ENCODE results near the gene MCU.
"Not testable (repeated sequence)": the region's sequence is repeated elsewhere in the genome, so short reads cannot be mapped to it uniquely, and the experiment has no call there.

MCU gene

GRCh38 chr10:72765051-72765745, 73.3 kb downstream of the MCU start:
- DNase-seq = no peak

- not testable (repeated sequence) for DNase-seq
Observed at GRCh38 chr10:72771195-72771594, 79.3 kb downstream of the MCU start.

- DNase-seq = no peak
Observed at GRCh38 chr10:72772031-72772430, 80.1 kb downstream of the MCU start.

- DNase-seq = no peak
Observed at GRCh38 chr10:72779874-72780273, 87.9 kb downstream of the MCU start.

GRCh38 chr10:72782649-72783330, 90.8 kb downstream of the MCU start:
- DNase-seq = no peak

GRCh38 chr10:72783410-72783833, 91.5 kb downstream of the MCU start:
- no peak for DNase-seq

- DNase-seq = no peak
Observed at GRCh38 chr10:72784551-72785351, 92.8 kb downstream of the MCU start.

- DNase-seq = no peak
Observed at GRCh38 chr10:72785409-72785808, 93.5 kb downstream of the MCU start.

- DNase-seq = no peak
Observed at GRCh38 chr10:72790216-72790990, 98.5 kb downstream of the MCU start.

GRCh38 chr10:72792288-72792687, 100.3 kb downstream of the MCU start:
- DNase-seq = no peak

GRCh38 chr10:72793752-72794151, 101.8 kb downstream of the MCU start:
- DNase-seq = no peak

GRCh38 chr10:72794260-72794659, 102.3 kb downstream of the MCU start:
- no peak for DNase-seq

GRCh38 chr10:72796042-72796441, 104.1 kb downstream of the MCU start:
- DNase-seq = no peak

- DNase-seq = no peak
Observed at GRCh38 chr10:72796538-72796937, 104.6 kb downstream of the MCU start.

GRCh38 chr10:72800000-72800740, 108.2 kb downstream of the MCU start:
- DNase-seq = no peak

GRCh38 chr10:72800741-72801092, 108.8 kb downstream of the MCU start:
- no peak for DNase-seq

- DNase-seq = no peak
Observed at GRCh38 chr10:72801263-72801868, 109.4 kb downstream of the MCU start.

GRCh38 chr10:72802332-72802731, 110.4 kb downstream of the MCU start:
- DNase-seq = no peak

- no peak for DNase-seq
Observed at GRCh38 chr10:72802763-72803505, 111.0 kb downstream of the MCU start.

- no peak for DNase-seq
Observed at GRCh38 chr10:72808001-72808400, 116.1 kb downstream of the MCU start.

GRCh38 chr10:72809006-72809405, 117.1 kb downstream of the MCU start:
- DNase-seq = no peak
